GM21529 (cell line): Measurements from ENCODE around the gene TCF20.

Experiments used
- ATAC-seq: cut with Tn5 transposase; IDR thresholded peaks from one replicate; pipeline ENCODE4 v1.9.1; 2021; ENCODE audit not compliant: unreplicated experiment

The TCF20 gene

DNA sequence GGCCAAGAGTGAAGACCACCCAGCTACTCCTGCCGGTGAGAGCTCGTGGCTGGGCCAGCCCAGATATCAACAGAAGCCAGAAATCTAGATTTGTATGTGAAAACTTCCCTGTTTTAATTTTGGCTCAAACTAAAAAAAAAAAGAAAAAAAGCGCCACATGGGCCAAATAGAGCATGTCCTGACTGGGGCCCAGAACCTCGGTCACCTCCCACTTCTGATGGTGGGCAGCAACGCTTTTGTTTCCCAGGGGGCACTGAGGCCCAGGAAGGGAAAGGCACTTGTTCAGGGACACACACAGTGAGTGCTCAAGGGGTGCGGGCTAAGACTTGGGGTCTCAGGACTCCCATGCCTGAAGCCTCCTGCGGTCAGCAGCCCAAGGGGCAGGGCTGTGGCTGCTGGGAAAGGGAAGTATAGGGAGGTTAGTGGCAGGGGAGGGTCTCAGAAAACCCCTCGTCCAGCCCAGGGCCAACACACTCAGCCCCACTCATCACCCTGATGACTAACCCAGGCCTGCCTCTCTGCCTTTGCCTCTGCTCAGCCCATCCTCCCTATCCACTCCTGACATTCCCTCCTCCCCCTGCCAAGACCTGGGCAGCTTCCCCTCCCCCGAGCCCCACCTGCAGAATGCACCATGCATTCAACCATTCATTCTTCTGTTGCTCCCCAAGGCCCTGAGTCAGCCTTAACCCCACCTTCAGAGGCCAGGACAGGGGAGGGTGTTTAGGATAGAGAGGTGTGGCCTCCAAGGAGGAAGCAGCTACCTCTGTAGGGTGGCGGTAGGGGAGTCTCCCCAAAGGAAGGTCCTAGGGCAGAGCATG lies 30.0 kb upstream of the TCF20 start:
- ATAC-seq = no peak

GRCh38 chr22:42299586-42300258 lies 29.3 kb upstream of the TCF20 start:
- no peak for ATAC-seq

- ATAC-seq = no peak
Observed at GRCh38 chr22:42298746-42299145, 28.3 kb upstream of the TCF20 start.

- no peak for ATAC-seq
Observed at GRCh38 chr22:42297778-42298177, 27.3 kb upstream of the TCF20 start.

GRCh38 chr22:42296883-42297282 lies 26.4 kb upstream of the TCF20 start:
- ATAC-seq = no peak

DNA sequence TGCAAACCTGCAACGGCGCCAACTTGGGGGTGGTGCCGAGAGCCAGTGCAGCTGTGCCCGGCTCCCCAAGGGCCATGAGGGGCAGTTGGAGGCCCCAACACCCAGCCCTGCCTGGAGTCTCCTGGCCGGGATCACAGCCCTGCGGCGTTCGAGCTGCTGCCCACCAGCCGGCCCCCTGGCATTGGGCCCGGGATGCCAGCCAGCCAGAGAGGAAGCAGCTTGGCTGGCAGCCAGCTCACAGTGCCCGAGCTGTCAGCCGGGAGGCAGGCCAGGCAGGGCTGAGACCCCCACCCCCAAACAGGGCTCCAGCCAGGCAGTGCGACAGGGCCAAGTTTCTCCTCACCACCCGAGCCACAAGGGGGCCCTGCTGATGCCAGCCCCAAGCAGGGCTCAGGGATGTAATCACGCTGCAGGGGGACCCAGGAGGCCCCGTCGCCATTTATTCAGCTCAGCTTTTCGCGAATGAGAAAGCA lies 26.0 kb upstream of the TCF20 start:
- ATAC-seq = no peak

GRCh38 chr22:42294034-42294985 lies 23.9 kb upstream of the TCF20 start:
- no peak for ATAC-seq

DNA sequence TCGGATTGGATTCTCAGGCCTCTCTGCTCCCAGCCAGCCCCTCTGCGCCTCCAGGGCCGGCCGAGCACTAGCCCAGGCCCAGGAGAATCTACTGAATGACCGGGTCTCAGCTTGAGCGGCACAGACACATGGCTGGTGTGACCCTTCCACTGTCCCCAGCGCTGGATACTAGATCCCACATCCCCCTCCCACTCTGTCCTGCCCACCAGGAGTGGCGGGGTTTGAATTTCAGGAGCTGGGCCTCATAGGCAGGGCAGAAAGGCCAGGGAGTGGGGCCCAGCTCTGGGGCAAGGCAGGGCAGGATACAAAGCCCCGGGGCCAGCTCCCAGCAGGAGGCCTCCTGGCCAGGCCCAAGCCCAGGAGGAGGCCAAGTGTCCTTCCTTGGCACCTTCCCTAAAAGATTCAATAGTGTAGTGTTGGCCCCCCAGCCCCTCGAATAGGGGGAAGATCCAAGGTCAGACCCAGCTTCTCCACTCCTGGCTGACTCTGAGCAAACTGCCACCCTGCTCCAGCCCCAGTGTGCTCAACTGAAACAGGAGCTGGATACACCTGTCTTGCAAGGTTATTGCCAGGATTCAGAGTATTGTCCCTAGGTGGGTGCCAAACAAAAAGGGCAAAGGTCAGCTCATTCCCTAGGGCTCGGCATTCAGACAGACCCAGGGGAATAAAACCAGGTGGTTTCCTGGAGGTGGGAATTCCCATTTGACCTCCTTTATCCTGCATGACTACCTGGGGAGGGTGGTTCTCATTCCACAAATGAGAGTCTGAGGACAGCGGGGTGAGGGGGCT lies 22.5 kb upstream of the TCF20 start:
- ATAC-seq = no peak

GRCh38 chr22:42291287-42291686 lies 20.8 kb upstream of the TCF20 start:
- ATAC-seq = no peak

DNA sequence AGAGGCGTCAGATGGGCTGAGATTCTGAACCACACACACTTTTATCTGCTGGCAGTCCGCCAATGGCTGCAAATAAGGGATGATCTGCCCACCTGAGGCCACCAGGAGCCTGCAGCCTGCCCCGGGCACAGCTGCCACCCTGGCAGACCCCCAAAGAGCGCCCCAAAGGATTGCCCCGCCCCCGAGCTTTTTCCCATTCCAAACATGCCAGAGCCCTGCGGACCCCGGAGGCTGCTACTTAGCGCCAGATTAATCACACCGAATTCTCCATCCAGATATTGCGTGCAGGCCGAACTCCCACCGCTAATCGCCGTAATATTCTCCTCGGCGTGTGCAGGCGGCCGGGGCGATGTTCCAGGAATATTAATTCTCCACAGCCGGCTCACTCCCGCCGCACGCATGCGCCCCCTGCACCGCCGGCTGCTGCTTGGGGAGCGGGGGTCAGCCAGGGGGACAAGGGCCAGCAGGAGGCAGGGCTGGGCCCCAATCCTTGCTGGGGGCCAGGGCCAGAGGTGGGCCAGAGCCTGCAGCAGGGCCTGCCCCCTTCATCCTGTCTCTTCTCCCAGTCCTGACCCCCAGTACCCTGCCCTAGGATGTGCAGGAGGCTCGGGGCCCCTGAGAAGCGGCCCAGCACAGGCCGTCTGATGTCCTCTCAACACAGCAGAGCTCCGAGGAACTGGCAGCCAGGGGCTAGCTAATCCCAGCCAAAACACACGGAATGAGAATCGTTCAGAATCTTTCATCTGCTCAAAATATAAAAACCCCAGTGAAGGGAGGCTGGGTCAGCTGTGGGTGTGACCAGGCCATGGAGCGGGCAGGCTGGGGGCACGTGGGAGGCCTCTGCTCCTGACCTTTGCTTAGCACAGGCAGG lies 19.5 kb upstream of the TCF20 start:
- ATAC-seq = no peak

- ATAC-seq = no peak
Observed at GRCh38 chr22:42288791-42289190, 18.3 kb upstream of the TCF20 start.

DNA sequence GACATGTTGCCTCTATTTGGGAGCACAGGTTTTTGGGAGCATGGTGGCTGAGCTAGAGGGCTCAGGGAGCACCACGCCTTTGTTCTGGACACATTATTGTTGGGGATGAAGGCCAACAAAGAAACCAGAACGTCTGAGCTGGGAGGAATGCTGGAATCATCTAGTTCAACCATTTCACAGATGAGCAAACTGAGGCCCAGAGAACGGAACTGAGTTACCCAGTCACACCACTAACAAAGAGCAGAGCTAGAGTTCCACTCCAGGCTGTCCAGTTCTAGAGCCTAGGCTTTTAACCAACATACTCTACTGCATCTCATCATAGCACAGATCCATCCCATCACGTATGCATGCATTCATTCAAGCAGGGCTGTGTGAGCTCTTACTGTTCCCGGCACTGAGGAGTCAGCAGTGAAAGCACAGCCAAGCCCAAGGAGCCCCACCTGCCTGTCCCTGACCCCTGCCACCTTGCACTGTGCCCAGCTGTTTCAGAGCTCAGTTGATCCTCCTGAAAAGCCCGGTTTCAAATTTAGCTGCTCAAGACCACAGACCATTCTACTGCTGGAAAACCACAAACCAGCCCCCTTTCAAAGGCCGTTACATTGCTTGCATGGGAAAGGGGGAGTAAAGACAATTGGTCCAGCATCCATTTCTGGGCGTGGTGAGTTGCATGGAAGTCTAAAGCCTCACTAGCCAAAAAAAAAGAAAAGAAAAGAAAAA lies 16.9 kb upstream of the TCF20 start:
- ATAC-seq = no peak

- no peak for ATAC-seq
Observed at GRCh38 chr22:42286205-42286604, 15.8 kb upstream of the TCF20 start.

DNA sequence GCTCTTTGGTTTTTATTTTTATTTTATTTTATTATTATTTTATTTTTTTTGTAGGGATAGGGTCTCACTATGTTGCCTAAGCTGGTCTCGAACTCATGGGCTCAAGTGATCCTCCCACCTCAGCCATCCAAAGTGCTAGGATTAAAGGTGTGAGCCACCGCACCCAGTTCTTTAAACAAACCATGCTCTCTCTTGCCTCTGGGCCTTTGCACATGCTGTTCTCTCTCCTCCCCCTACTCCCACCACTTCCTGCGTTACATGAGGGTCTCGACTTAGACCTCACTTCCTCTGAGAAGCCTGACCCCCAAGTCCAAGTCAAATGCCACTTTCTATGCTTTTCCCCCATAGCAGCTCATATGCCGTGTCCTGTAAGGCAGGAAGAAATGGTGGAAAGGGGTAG lies 15.2 kb upstream of the TCF20 start:
- ATAC-seq = no peak

DNA sequence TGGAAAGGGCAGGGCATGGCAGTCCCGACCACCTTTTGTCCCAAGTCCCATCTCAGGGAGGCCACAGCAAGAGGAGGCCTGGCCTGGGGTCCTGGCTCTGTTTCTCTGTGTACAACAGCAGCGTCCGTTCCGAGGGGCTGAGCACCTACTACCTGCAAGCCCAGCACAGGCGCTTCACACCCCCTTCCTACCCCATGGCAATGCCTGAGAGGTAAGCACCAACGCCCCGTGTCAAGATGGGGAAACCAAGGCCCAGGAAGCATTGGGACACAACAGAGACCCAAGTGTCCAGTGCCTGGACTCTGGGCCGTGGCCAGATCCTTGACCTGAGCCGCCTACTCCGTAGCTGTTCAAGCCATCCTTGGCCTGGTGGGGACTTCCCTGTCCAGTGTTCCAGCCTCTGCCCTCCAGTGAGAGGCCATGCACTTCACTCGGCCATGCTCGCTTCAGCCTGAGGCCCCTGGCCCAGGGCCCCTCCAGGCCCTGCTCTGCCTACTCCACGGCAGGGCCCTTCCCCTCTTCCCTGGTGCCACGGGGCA lies 14.3 kb upstream of the TCF20 start:
- no peak for ATAC-seq

DNA sequence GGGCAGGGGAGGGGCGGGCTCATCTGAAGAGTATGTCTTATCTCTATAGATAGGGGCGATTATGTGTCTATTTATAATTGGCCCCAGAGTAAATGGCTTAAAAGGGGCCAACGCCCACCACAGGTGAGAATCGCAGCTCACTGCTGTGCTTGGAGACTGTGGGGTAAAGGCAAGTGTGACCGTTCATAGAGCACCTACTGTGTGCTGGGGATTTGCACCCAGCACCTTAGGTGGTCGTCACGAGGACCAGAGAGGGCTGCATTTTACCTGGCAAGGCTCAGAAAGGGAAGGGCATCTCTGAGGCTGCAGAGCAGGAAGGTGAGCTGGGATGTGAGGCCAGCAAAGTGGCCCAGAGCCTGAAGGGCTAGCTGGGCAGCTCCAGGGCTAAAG lies 13.7 kb upstream of the TCF20 start:
- ATAC-seq = no peak

GRCh38 chr22:42283278-42284201 lies 13.1 kb upstream of the TCF20 start:
- no peak for ATAC-seq

DNA sequence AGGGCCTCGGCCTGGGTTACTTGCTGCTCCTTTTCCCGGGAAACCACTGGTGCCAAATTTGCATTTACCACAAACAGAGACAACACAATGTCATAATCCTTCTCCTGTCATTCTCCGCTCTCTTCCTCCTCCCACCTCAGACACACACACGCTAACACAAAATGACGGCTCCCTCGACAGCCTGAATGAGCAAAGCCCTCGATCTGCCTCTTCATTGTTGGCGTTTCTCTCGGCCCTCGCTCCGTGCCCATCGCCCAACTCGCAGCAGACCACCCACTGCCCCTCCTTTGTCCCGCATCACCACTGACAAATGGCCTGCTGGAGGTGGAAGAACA lies 12.5 kb upstream of the TCF20 start:
- no peak for ATAC-seq
